Peyer's patch (tissue), 4 donors: ENCODE results near the gene OR9G4. TPM values are rescaled to one million over a fixed set of nuclear protein-coding genes. Genes with fewer than 3 reads are reported as not detected.
A peak's percentile ranks its signal among the peaks of the same experiment; 100 is the strongest.

Experiments used
- DNase-seq, 3 donors: peaks; one replicate each; pipeline ENCODE4 v3.0.0-alpha.2; 2017 to 2019
- H3K27ac ChIP-seq, 4 donors: fragments of 200-600 bp; sonication (generic); one replicate each; pipeline ENCODE4 v1.5.1; 2016 to 2019
- H3K27me3 ChIP-seq, 2 donors: fragments of 200-600 bp; sonication (generic); one replicate each; pipeline ENCODE4 v1.5.1; 2019
- H3K36me3 ChIP-seq, 3 donors: fragments of 200-600 bp; sonication (generic); one replicate each; pipeline ENCODE4 v1.5.1; 2016 to 2019
- H3K4me1 ChIP-seq, 4 donors: fragments of 200-600 bp; sonication (generic); one replicate each; pipeline ENCODE4 v1.5.1; 2016 to 2019
- H3K4me3 ChIP-seq, 4 donors: fragments of 200-600 bp; sonication (generic); 1 replicate in 3 of 4; 2 replicates in 1 of 4; pipeline ENCODE4 v1.5.1; 2016 to 2019; ENCODE audit warnings: mild to moderate bottlenecking in 1 of 4
- H3K9me3 ChIP-seq, 4 donors: fragments of 200-600 bp; sonication (generic); one replicate each; pipeline ENCODE4 v1.5.1; 2016 to 2019; ENCODE audit warnings: mild to moderate bottlenecking in 1 of 4
- POLR2A ChIP-seq, 2 donors: fragments of 450-650 bp; IDR thresholded peaks; one replicate each; pipeline ENCODE4 v1.5.1; 2017; ENCODE audit warnings: antibody characterized with exemption in 2 of 2, mild to moderate bottlenecking in 2 of 2, moderate library complexity in 2 of 2
- total RNA-seq, 4 donors: library from RNA; depleted of rRNA; stranded (reverse); fragments of >200 nt; gene quantifications; one replicate each; pipeline ENCODE4 v1.1.0, GENCODE V29; 2016
- TF ChIP-seq, protein P1 (sequence below), 6 experiments: fragments of 450-650 bp in 4 of 6; fragments of 200-600 bp in 2 of 6; sonication (generic) in 1 of 6; IDR thresholded peaks; one replicate each; pipeline ENCODE4 v1.5.1; 2017 to 2019; ENCODE audit warnings: antibody characterized with exemption in 6 of 6, mild to moderate bottlenecking in 3 of 6, moderate library complexity in 1 of 6

Gene OR9G4
- total RNA-seq = not detected

DNA sequence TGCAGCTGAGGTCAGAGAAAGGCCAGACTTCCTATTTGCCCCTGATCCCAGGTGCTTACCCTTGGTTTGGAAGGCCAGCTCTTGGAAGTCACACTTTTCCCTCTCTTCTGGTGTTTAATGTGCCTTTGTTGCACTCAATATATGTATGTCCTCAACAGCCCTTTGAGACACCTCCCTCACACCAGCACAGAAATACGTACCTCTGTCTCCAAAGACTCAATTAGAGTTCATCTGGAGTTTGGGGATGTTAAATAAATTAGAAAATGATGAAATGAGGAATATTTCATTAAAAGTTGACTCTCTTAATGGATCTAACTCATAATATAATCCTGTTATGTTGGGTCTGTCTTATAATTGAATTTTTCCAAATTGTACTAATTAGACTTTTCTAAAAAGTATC lies at the start of gene OR9G4:
Gene OR9G4 (minus strand): TSS at position 101 of the 400 bp plus-strand sequence. CDS start 4,931 bp downstream, outside the sequence.
- no peak within 1 kb of the TSS for H3K4me3 ChIP-seq
- no peaks in the 10 kb centered on the region for H3K9me3 ChIP-seq
- no peak within 1 kb of the TSS for H3K27ac ChIP-seq
- H3K4me1 ChIP-seq = no peaks in the 10 kb centered on the region
- H3K27me3 ChIP-seq = no peaks in the 10 kb centered on the region
- no peak for TF ChIP-seq POLR2A (IDR thresholded peaks at IDR 0.05)
- TF ChIP-seq, protein P1, sequence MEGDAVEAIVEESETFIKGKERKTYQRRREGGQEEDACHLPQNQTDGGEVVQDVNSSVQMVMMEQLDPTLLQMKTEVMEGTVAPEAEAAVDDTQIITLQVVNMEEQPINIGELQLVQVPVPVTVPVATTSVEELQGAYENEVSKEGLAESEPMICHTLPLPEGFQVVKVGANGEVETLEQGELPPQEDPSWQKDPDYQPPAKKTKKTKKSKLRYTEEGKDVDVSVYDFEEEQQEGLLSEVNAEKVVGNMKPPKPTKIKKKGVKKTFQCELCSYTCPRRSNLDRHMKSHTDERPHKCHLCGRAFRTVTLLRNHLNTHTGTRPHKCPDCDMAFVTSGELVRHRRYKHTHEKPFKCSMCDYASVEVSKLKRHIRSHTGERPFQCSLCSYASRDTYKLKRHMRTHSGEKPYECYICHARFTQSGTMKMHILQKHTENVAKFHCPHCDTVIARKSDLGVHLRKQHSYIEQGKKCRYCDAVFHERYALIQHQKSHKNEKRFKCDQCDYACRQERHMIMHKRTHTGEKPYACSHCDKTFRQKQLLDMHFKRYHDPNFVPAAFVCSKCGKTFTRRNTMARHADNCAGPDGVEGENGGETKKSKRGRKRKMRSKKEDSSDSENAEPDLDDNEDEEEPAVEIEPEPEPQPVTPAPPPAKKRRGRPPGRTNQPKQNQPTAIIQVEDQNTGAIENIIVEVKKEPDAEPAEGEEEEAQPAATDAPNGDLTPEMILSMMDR (IDR thresholded peaks at IDR 0.05) = no peak
- no peak for DNase-seq
- H3K36me3 ChIP-seq = no peaks in the 10 kb centered on the region

DNA sequence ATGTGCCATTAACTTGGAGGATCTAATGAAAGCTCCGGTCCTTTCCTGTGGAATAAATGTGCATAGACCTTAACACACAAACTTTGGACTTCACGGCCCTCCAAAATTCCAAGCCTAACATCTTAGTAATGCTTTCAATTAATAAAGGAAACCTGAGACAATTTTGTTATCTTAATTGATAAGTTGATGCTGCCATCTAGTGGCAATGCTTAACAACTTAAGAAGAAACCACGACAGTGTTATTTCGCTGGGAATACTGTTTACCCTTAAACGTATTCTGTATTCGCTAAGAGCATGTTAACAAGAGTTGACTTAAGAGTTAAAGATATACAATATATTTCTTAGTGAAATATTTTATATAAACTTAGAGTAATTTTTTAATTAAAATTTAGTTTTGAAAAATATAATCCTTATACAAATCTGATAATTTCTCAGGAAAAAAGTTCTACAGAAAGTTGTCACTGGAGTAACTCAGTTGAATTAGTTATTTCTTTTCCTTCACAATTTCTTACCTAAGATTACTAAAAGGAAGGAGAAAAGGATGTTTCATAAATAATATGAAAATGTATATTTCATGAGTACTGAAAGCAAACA lies 35.0 kb upstream of the OR9G4 start:
- Histone ChIP-seq H3K9me3 (no peaks in the 10 kb centered on the region), H3K36me3 (no peaks in the 10 kb centered on the region), H3K27me3 (no peaks in the 10 kb centered on the region), H3K4me1 (no peaks in the 10 kb centered on the region), H3K27ac (no peak overlapping the region), H3K4me3 (peak overlapping the region in 1 of 4 donors; percentile 32)
- TF ChIP-seq POLR2A (IDR thresholded peaks at IDR 0.05) = no peak
- TF ChIP-seq, protein P1 (IDR thresholded peaks at IDR 0.05) = peak in 5 of 6 experiments; percentile 20 to 79 (median 70)
- no peak for DNase-seq

GRCh38 chr11:56782167-56782847 lies 33.8 kb upstream of the OR9G4 start:
- Histone ChIP-seq H3K27ac (no peak overlapping the region), H3K4me3 (no peak overlapping the region), H3K9me3 (no peaks in the 10 kb centered on the region), H3K36me3 (no peaks in the 10 kb centered on the region), H3K27me3 (no peaks in the 10 kb centered on the region), H3K4me1 (no peaks in the 10 kb centered on the region)
- DNase-seq = no peak
- no peak for TF ChIP-seq POLR2A (IDR thresholded peaks at IDR 0.05)
- TF ChIP-seq, protein P1 (IDR thresholded peaks at IDR 0.05) = no peak

DNA sequence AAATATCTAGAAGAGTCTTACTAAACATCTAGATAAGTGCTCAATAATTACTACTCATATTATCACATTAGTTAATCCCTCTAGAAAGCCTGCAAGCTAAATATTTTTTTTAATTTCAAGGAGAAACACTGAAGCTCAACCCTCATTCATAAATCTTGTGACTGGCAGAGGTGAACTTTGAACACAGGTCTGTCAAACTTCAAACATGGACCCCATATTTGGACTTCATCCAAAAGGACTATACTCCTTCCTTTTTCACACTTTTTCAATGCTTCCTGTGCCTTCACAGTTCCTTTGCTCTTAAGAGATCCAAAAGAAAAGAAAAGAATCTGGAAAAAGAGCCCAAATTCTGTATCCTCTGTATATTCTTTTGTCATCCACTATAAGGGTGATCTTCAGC lies 28.3 kb upstream of the OR9G4 start:
- no peak for DNase-seq
- no peak for TF ChIP-seq POLR2A (IDR thresholded peaks at IDR 0.05)
- TF ChIP-seq, protein P1 (IDR thresholded peaks at IDR 0.05) = no peak
- H3K4me3 ChIP-seq = no peak overlapping the region
- no peaks in the 10 kb centered on the region for H3K4me1 ChIP-seq
- no peaks in the 10 kb centered on the region for H3K36me3 ChIP-seq
- H3K27me3 ChIP-seq = no peaks in the 10 kb centered on the region
- no peaks in the 10 kb centered on the region for H3K9me3 ChIP-seq
- H3K27ac ChIP-seq = no peak overlapping the region

- no peak for DNase-seq
- Histone ChIP-seq H3K36me3 (no peaks in the 10 kb centered on the region), H3K4me3 (no peak overlapping the region), H3K27me3 (no peaks in the 10 kb centered on the region), H3K27ac (no peak overlapping the region), H3K9me3 (no peaks in the 10 kb centered on the region), H3K4me1 (no peaks in the 10 kb centered on the region)
- no peak for TF ChIP-seq POLR2A (IDR thresholded peaks at IDR 0.05)
- TF ChIP-seq, protein P1 (IDR thresholded peaks at IDR 0.05) = no peak
Measured at GRCh38 chr11:56764976-56765375, 16.5 kb upstream of the OR9G4 start.
